ENCODE results near the gene HGF.

The HGF gene

DNA sequence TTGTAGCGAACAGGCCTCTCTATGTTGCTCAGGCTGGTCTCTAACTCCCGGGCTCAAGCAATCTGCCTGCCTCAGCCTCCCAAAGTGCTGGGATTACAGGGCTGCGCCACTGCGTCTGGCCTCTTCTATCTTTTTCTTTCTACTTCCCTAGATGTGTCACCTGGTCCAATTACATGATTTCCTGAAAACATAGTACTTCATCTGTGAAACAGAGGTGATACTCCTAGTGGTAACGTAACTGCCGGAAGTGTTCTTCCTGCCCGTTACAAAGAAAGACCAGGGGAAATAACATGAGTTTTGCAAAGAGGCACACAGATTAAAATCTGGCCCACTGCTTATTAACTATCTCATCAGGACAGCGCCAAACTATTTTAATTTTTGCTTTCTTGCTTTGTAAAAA lies 18.4 kb upstream of the HGF start:
- no peak overlapping the region for H3K4me3 ChIP-seq (ENCODE audit: control insufficient read depth, low read depth, low read length)
- TF ChIP-seq, protein P1, sequence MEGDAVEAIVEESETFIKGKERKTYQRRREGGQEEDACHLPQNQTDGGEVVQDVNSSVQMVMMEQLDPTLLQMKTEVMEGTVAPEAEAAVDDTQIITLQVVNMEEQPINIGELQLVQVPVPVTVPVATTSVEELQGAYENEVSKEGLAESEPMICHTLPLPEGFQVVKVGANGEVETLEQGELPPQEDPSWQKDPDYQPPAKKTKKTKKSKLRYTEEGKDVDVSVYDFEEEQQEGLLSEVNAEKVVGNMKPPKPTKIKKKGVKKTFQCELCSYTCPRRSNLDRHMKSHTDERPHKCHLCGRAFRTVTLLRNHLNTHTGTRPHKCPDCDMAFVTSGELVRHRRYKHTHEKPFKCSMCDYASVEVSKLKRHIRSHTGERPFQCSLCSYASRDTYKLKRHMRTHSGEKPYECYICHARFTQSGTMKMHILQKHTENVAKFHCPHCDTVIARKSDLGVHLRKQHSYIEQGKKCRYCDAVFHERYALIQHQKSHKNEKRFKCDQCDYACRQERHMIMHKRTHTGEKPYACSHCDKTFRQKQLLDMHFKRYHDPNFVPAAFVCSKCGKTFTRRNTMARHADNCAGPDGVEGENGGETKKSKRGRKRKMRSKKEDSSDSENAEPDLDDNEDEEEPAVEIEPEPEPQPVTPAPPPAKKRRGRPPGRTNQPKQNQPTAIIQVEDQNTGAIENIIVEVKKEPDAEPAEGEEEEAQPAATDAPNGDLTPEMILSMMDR (IDR thresholded peaks at IDR 0.05; ENCODE audit: control insufficient read depth, insufficient read depth, low read depth, low read length, missing control alignments), result no peak
- DNase-seq (ENCODE audit: low read depth), result no peak

GRCh38 chr7:81783818-81784217 lies 14.0 kb upstream of the HGF start:
- H3K4me3 ChIP-seq (ENCODE audit: control insufficient read depth, low read depth, low read length), result no peak overlapping the region
- no peak for DNase-seq (ENCODE audit: low read depth)
- TF ChIP-seq, protein P1 (IDR thresholded peaks at IDR 0.05; ENCODE audit: control insufficient read depth, insufficient read depth, low read depth, low read length, missing control alignments), result no peak

DNA sequence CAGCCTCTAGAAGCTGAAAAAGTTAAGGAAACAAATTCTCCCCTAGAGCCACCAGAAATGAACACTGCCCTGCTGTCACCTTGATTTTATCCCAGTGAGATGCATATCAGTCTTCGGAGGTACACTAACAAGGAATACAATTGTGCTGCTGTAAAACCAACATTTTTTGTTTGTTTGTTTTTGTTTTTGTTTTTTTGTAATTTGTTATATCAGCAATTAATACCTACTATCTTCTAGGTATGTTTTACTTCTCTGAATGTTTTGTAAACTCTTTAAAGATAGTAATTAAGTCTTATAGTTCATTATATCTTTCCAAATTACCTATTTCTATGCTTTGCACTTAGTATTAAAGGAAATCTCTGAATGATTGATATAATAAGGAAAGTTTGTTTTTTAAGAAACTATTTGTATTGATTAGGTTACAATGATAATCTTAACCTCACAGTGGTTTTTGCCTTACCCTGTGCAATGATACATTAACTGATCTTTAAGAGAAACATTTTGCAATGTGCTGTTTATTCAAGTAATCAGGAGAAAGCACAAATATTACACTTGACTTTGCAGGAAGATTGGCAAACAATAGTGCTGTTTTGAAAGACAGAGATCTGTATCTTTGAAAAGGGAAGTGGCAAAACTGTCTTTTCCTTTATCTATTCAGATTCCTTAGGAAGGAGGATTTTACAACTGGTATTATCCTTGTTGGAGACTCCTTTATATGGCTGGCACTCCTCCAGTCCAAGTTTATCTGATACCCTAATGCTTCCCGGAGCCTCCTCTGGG lies 11.3 kb upstream of the HGF start:
- TF ChIP-seq, protein P1 (IDR thresholded peaks at IDR 0.05; ENCODE audit: control insufficient read depth, insufficient read depth, low read depth, low read length, missing control alignments), result no peak
- no peak for DNase-seq (ENCODE audit: low read depth)
- no peak overlapping the region for H3K4me3 ChIP-seq (ENCODE audit: control insufficient read depth, low read depth, low read length)

DNA sequence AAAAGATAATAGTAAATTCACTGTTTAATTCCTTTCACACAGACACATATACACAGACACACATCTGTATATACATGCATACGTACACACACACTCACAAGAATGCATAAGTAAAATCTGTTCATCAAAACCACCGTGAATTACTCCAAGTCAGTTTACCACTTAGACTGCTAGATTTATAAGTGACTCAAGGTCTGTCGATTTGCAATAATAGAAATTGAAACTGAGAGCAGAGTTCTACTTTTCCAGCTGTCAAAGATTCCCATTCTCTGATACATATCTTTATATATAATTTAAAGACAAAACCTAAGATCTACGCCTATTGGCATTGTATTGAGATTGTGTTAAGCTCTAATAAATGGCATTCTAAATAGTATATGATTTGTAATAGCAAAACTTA lies 9.9 kb upstream of the HGF start:
- DNase-seq (ENCODE audit: low read depth), result no peak
- TF ChIP-seq, protein P1 (IDR thresholded peaks at IDR 0.05; ENCODE audit: control insufficient read depth, insufficient read depth, low read depth, low read length, missing control alignments), result no peak
- H3K4me3 ChIP-seq (ENCODE audit: control insufficient read depth, low read depth, low read length), result no peak overlapping the region

DNA sequence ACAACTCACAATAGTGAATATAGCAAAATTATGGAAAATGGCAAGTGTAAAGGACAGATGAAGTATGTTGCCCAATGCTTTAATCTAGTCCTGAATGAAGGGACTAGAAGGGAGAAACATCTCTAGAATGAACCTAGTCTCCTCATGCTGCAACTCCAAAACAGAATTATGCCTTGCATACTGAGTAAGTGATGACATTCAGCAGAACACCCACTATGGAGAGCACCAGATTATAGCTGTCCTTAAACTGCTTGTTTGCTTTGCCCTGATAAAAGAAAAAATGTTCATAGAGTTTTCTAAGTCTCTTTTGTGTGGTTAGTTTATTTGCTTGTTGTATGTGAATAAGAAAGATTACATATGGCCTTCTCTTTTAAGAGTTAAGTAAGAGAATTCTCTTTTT lies 7.8 kb upstream of the HGF start:
- no peak overlapping the region for H3K4me3 ChIP-seq (ENCODE audit: control insufficient read depth, low read depth, low read length)
- no peak for DNase-seq (ENCODE audit: low read depth)
- TF ChIP-seq, protein P1 (IDR thresholded peaks at IDR 0.05; ENCODE audit: control insufficient read depth, insufficient read depth, low read depth, low read length, missing control alignments), result no peak

DNA sequence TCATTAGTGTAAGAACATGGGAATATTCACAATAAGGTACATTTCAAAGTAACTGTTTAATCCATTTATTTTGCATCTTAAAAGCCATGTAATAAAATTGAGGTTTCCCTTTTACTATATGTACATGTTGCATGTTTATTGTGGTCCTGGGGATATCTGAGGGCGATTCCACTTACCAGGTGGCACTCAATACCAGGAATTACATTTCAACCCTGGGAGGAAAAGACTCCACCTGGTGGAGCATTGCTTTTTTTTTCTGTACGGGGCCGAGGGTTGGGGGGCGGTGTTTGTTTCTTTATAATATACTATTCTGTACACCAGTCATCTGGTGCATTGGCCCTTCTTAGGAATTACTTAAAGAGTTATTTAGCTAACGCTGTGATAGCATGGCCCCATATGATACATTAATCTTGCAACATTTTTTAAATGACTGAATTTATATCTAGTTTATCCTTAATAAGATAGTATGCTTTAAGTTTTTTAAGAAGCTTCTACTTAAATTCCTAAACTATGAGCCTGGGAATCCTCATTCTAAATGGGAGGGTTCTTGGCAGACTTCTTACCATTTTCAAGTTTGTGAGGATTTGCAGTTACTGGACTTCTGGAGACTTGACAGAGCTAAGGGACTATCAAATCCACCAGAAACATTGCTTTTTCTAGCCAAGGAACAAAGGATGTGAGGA lies 7.2 kb upstream of the HGF start:
- no peak for DNase-seq (ENCODE audit: low read depth)
- TF ChIP-seq, protein P1 (IDR thresholded peaks at IDR 0.05; ENCODE audit: control insufficient read depth, insufficient read depth, low read depth, low read length, missing control alignments), result no peak
- no peak overlapping the region for H3K4me3 ChIP-seq (ENCODE audit: control insufficient read depth, low read depth, low read length)
